Measurements from ENCODE around the gene EGR2.

The EGR2 gene

DNA sequence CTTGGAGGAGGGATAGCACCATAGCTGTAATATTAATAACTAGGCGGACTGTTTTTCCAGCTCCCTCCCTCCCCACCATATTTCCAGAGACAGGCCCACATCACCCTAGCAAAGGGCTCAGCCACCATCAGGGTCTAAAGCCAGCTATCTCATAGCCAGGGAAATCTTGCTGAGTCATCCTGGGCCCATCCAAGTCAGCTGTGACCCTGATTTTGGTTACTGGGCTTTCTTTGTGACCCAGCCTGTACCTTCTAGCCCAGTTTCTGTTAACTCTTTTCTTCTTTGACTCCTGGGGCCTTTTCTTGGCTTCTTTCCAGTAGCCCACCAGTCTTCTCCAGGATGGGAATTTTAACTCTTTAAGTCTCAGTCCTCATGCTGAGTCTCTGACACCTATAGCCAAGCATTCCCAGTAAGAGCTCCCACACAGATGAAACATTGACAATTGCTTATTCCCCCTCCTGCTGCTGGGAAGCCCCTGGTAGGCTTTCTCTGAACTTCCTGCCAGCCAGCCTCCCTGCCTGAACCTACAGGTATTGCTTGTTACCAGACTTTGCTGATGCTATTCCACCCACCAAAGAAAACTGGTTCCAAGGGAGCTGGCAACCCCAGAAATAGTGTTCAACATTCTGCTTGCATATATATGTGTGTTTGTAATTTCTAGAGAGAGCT is 46.5 kb downstream of the EGR2 start:
- DNase-seq (ENCODE audit: low spot score), result no peak
- ChIA-PET CTCF (interaction anchor here (0.6 kb wide), 1 partner anchor 359 kb away, joined by 3 read pairs; no protein-coding TSS in a partner anchor), POLR2A (ENCODE audit: low non-redundant PET) (no interaction called here)
- H3K27ac ChIP-seq, result no peak overlapping the region
- TF ChIP-seq, protein P1, sequence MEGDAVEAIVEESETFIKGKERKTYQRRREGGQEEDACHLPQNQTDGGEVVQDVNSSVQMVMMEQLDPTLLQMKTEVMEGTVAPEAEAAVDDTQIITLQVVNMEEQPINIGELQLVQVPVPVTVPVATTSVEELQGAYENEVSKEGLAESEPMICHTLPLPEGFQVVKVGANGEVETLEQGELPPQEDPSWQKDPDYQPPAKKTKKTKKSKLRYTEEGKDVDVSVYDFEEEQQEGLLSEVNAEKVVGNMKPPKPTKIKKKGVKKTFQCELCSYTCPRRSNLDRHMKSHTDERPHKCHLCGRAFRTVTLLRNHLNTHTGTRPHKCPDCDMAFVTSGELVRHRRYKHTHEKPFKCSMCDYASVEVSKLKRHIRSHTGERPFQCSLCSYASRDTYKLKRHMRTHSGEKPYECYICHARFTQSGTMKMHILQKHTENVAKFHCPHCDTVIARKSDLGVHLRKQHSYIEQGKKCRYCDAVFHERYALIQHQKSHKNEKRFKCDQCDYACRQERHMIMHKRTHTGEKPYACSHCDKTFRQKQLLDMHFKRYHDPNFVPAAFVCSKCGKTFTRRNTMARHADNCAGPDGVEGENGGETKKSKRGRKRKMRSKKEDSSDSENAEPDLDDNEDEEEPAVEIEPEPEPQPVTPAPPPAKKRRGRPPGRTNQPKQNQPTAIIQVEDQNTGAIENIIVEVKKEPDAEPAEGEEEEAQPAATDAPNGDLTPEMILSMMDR (conservative IDR thresholded peaks at IDR 0.05; ENCODE audit: low read depth), result no peak

DNA sequence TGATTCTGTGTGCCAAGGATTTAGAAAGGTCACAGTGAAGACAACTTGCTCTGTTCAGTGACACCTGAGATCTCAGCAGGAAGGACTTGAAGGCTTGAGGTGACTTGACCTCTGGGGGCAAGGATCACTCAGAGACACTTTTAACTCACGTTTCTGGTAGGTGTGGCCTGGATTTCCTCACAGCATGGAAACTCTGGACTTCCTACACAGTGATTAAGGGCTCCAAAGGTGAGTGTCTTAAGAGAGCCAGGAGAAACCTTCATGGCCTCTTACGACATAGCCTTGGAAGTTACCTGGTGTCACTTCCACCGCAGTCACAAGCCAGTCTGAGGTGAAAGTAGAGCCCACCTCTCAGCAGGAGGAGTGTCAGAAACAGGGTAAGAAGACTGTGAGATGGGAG is 49.8 kb downstream of the EGR2 start:
- TF ChIP-seq, protein P1 (conservative IDR thresholded peaks at IDR 0.05; ENCODE audit: low read depth), result no peak
- CTCF ChIA-PET, result interaction anchor here (0.5 kb wide), 1 partner anchor 204 kb away, joined by 3 read pairs; no protein-coding TSS in a partner anchor

DNA sequence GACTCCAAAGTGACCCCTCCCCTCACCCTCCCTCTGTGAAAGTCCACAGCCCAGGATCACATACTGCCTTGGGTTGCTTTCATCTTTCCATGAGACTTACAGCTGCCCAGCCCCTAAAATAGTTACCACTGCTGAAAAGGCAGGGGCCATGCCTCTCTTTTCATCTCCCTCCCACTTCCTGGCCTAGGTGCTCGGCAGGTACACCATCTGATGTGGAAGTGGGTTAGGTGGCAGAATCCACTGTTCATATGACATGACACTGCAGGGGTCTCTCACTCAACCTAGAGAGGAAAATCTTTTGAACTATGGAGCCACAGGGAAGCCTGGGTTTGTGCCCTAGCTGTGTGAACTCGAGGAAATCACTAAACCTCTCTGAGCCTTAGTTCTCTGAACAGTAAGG is 50.4 kb downstream of the EGR2 start:
- H3K27ac ChIP-seq, result no peak overlapping the region
- CTCF ChIA-PET, result interaction anchor here (0.5 kb wide), 1 partner anchor 205 kb away, joined by 3 read pairs; no protein-coding TSS in a partner anchor
- TF ChIP-seq, protein P1 (conservative IDR thresholded peaks at IDR 0.05; ENCODE audit: low read depth), result no peak
- DNase-seq (ENCODE audit: low spot score), result no peak
- POLR2A ChIA-PET (ENCODE audit: low non-redundant PET), result no interaction called here

More for the DNA sequence above, 49.8 kb downstream of the EGR2 start:
- POLR2A ChIA-PET (ENCODE audit: low non-redundant PET), result no interaction called here
- no peak overlapping the region for H3K27ac ChIP-seq
- DNase-seq (ENCODE audit: low spot score), result no peak

DNA sequence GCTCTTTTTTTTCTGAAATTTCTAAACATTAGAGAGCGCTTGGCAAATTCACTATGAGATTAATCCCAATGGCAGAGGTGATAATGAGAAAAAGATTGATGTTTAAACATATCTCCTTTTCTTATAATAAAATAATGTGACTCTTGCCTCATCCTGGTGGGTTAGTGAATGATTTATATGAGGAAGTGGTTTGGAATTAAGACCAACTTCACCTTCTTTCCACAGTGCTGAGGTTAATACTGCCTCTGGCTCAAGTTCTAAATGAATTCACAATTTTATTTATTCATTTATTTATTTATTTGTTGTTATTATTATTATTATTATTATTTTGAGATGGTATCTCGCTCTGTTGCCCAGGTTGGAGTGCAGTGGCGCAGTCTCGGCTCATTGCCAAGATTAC is 52.2 kb downstream of the EGR2 start:
- ChIA-PET POLR2A (ENCODE audit: low non-redundant PET) (no interaction called here), CTCF (no interaction called here)
- no peak for DNase-seq (ENCODE audit: low spot score)
- H3K27ac ChIP-seq, result no peak overlapping the region
- TF ChIP-seq, protein P1 (conservative IDR thresholded peaks at IDR 0.05; ENCODE audit: low read depth), result no peak

DNA sequence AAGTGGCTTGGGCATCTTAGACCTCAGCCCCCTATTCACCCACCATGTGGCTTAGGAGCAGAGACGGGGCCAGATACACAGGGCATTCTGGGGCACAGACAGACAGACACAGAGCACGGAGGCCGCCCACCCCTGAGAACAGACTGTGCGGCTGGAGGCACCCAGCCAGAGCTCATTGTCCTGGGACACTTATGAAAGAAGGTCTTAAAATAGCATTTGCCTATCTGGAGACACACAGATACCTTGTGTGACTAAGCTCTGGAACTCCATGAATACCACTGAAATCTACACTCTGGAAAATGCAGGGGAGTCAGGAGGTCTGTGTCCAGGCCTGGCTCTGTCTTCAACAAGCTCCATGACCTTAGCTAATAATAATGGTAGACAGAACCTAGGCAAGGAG is 53.0 kb downstream of the EGR2 start:
- POLR2A ChIA-PET (ENCODE audit: low non-redundant PET), result no interaction called here
- no peak overlapping the region for H3K27ac ChIP-seq
- TF ChIP-seq, protein P1 (conservative IDR thresholded peaks at IDR 0.05; ENCODE audit: low read depth), result no peak
- DNase-seq (ENCODE audit: low spot score), result no peak
- CTCF ChIA-PET, result no interaction called here
